Measurements from ENCODE around the gene RARS1. TPM values are rescaled to one million over a fixed set of nuclear protein-coding genes. Genes with fewer than 3 reads are reported as not detected.
A peak's percentile ranks its signal among the peaks of the same experiment; 100 is the strongest.

Gene RARS1
- total RNA-seq, 1 donor = 248 TPM

GRCh38 chr5:168552146-168552545 lies 65.9 kb downstream of the RARS1 start:
- no peak overlapping the region for H3K4me3 ChIP-seq (ENCODE audit: low read depth, low read length)
- TF ChIP-seq CTCF (IDR thresholded peaks at IDR 0.05; ENCODE audit: insufficient read depth, low read depth, low read length) = no peak
- DNase-seq (ENCODE audit: low read depth) = peak; percentile 82

- peak; percentile 62 for DNase-seq (ENCODE audit: low read depth)
Observed at GRCh38 chr5:168553377-168554130, 67.3 kb downstream of the RARS1 start.

GRCh38 chr5:168557389-168557788 lies 71.1 kb downstream of the RARS1 start:
- no peak for DNase-seq (ENCODE audit: low read depth)

More at GRCh38 chr5:168553377-168554130, 67.3 kb downstream of the RARS1 start:
- TF ChIP-seq CTCF (IDR thresholded peaks at IDR 0.05; ENCODE audit: insufficient read depth, low read depth, low read length) = no peak
- no peak overlapping the region for H3K4me3 ChIP-seq (ENCODE audit: low read depth, low read length)

GRCh38 chr5:168562279-168562678 lies 76.0 kb downstream of the RARS1 start:
- TF ChIP-seq CTCF (IDR thresholded peaks at IDR 0.05; ENCODE audit: insufficient read depth, low read depth, low read length) = no peak
- H3K4me3 ChIP-seq (ENCODE audit: low read depth, low read length) = no peak overlapping the region
- no peak for DNase-seq (ENCODE audit: low read depth)

More at GRCh38 chr5:168557389-168557788, 71.1 kb downstream of the RARS1 start:
- H3K4me3 ChIP-seq (ENCODE audit: low read depth, low read length) = no peak overlapping the region
- TF ChIP-seq CTCF (IDR thresholded peaks at IDR 0.05; ENCODE audit: insufficient read depth, low read depth, low read length) = no peak

GRCh38 chr5:168563959-168564358 lies 77.7 kb downstream of the RARS1 start:
- no peak overlapping the region for H3K4me3 ChIP-seq (ENCODE audit: low read depth, low read length)
- DNase-seq (ENCODE audit: low read depth) = no peak
- TF ChIP-seq CTCF (IDR thresholded peaks at IDR 0.05; ENCODE audit: insufficient read depth, low read depth, low read length) = no peak

- no peak overlapping the region for H3K4me3 ChIP-seq (ENCODE audit: low read depth, low read length)
- no peak for DNase-seq (ENCODE audit: low read depth)
- TF ChIP-seq CTCF (IDR thresholded peaks at IDR 0.05; ENCODE audit: insufficient read depth, low read depth, low read length) = no peak
Observed at GRCh38 chr5:168568738-168569137, 82.5 kb downstream of the RARS1 start.

Small RNAs within 50 kb of the gene (small RNA-seq; reads per million reads assigned to genes)
- gene MIR103A1 = 44.9 reads per million, percentile 95 among the genes with 10 or more reads in this experiment

Other genes with a start within 250 kb of the RARS1 start
- 0.32 and 2.2 TPM in 2 replicates for gene WWC1, start 194.8 kb upstream of the RARS1 start, total RNA-seq
- 0.32 and 0.43 TPM in 2 replicates for gene FBLL1, start 42.8 kb downstream of the RARS1 start, total RNA-seq
- 55.1 and 71.7 TPM in 2 replicates for gene PANK3, start 92.9 kb downstream of the RARS1 start, total RNA-seq